OCI-LY1 (cell line): ENCODE results near the gene TTC17.

Source experiments
- H2AFZ ChIP-seq: fragments of 200-600 bp; sonication (generic), shearing (Covaris generic); 2 replicates; pipeline ENCODE4 v1.6.0; 2014; ENCODE audit warnings: antibody characterized with exemption, mild to moderate bottlenecking, low read length
- H3F3A ChIP-seq: fragments of 200-600 bp; sonication (generic), shearing (Covaris generic); 2 replicates; pipeline ENCODE4 v1.6.0; 2014; ENCODE audit warnings: mild to moderate bottlenecking, antibody characterized with exemption, low read length, moderate library complexity; ENCODE audit not compliant: insufficient read depth
- H3K27ac ChIP-seq: fragments of 200-600 bp; sonication (generic); 2 replicates; pipeline ENCODE4 v1.5.1; 2014; ENCODE audit warnings: low read length, mixed run types, mild to moderate bottlenecking, low read depth; ENCODE audit not compliant: poor library complexity, severe bottlenecking
- H3K27me3 ChIP-seq: fragments of 200-600 bp; sonication (generic); 2 replicates; pipeline ENCODE4 v1.6.0; 2014; ENCODE audit warnings: antibody characterized with exemption, mild to moderate bottlenecking, low read length, moderate library complexity; ENCODE audit not compliant: insufficient read depth
- H3K36me3 ChIP-seq: fragments of 200-600 bp; sonication (generic); 2 replicates; pipeline ENCODE4 v1.6.1; 2014; ENCODE audit warnings: mild to moderate bottlenecking, antibody characterized with exemption, low read length, moderate library complexity, mixed read lengths; ENCODE audit not compliant: insufficient read depth
- H3K4me1 ChIP-seq: fragments of 200-600 bp; sonication (generic); 2 replicates; pipeline ENCODE4 v1.5.1; 2014; ENCODE audit warnings: mild to moderate bottlenecking, low read length, moderate library complexity; ENCODE audit not compliant: insufficient read depth, severe bottlenecking
- H3K4me2 ChIP-seq: fragments of 200-600 bp; sonication (generic), shearing (Covaris generic); 2 replicates; pipeline ENCODE4 v1.6.1; 2014; ENCODE audit warnings: low read length
- H3K4me3 ChIP-seq: fragments of 200-600 bp; sonication (generic); 2 replicates; pipeline ENCODE4 v1.5.1; 2014; ENCODE audit warnings: low read length, low read depth, mild to moderate bottlenecking, mixed read lengths; ENCODE audit not compliant: poor library complexity, severe bottlenecking
- H3K79me2 ChIP-seq: fragments of 200-600 bp; shearing (Covaris generic); 2 replicates; pipeline ENCODE4 v1.6.1; 2016; ENCODE audit warnings: mixed run types, low read length, mixed read lengths; ENCODE audit not compliant: insufficient read depth
- H3K9ac ChIP-seq: fragments of 200-600 bp; sonication (generic), shearing (Covaris generic); 2 replicates; pipeline ENCODE4 v1.6.1; 2014; ENCODE audit warnings: mild to moderate bottlenecking, low read length, mixed read lengths
- H3K9me2 ChIP-seq: fragments of 200-600 bp; sonication (generic), shearing (Covaris generic); 2 replicates; pipeline ENCODE4 v1.6.1; 2014; ENCODE audit warnings: low read depth, mild to moderate bottlenecking, low read length, mixed read lengths
- H3K9me3 ChIP-seq: fragments of 200-600 bp; shearing (Covaris generic); 2 replicates; pipeline ENCODE4 v1.6.1; 2014; ENCODE audit warnings: low read length, mixed read lengths
- H4K20me1 ChIP-seq: fragments of 200-600 bp; sonication (generic), shearing (Covaris generic); 2 replicates; pipeline ENCODE4 v1.6.0; 2016; ENCODE audit warnings: mild to moderate bottlenecking, low read length; ENCODE audit not compliant: insufficient read depth
- EZH2 ChIP-seq: fragments of 200-600 bp; sonication (generic), shearing (Covaris generic); IDR thresholded peaks from 2 replicates; pipeline ENCODE4 v1.8.0; 2017; ENCODE audit warnings: borderline replicate concordance, mixed run types, mild to moderate bottlenecking, antibody characterized with exemption, low read length, moderate library complexity, mixed read lengths
- TF ChIP-seq, protein P1 (sequence below): fragments of 200-600 bp; sonication (generic), shearing (Covaris generic); IDR thresholded peaks from 2 replicates; pipeline ENCODE4 v1.5.1; 2017; ENCODE audit warnings: mild to moderate bottlenecking, antibody characterized with exemption, low read length, moderate library complexity, mixed read lengths

Gene TTC17

DNA sequence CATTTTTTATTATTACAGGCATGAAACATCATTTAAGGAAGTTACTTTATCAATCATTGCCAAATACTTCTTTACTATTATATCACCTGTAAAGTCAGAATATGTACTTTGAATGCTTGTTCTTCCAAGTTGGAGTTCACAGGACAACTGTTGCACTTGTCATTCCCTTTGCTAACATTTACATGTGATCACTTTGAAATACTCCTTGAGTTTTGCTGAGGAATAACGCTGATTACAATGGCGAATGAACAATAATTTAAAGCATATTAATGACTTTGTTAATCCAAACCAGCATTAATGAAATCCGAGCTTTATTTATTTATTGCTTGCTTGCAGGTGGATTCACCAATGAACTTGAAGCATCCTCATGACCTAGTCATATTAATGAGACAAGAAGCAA, 20.2 kb downstream of the TTC17 start:
- H3K36me3 ChIP-seq = peaks cover 32% of the 10 kb centered on the region
- H3K27ac ChIP-seq = no peak overlapping the region
- no peaks in the 10 kb centered on the region for H3K27me3 ChIP-seq
- no peaks in the 10 kb centered on the region for H3F3A ChIP-seq
- H2AFZ ChIP-seq = no peak overlapping the region
- H3K9me3 ChIP-seq = no peaks in the 10 kb centered on the region
- no peak for TF ChIP-seq EZH2
- TF ChIP-seq, protein P1, sequence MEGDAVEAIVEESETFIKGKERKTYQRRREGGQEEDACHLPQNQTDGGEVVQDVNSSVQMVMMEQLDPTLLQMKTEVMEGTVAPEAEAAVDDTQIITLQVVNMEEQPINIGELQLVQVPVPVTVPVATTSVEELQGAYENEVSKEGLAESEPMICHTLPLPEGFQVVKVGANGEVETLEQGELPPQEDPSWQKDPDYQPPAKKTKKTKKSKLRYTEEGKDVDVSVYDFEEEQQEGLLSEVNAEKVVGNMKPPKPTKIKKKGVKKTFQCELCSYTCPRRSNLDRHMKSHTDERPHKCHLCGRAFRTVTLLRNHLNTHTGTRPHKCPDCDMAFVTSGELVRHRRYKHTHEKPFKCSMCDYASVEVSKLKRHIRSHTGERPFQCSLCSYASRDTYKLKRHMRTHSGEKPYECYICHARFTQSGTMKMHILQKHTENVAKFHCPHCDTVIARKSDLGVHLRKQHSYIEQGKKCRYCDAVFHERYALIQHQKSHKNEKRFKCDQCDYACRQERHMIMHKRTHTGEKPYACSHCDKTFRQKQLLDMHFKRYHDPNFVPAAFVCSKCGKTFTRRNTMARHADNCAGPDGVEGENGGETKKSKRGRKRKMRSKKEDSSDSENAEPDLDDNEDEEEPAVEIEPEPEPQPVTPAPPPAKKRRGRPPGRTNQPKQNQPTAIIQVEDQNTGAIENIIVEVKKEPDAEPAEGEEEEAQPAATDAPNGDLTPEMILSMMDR = no peak
- H3K4me3 ChIP-seq = no peak overlapping the region
- 0 out of 2 replicates have a peak, but pooled peaks cover 2% of the 10 kb centered on the region for H4K20me1 ChIP-seq
- no peaks in the 10 kb centered on the region for H3K9me2 ChIP-seq
- H3K4me1 ChIP-seq = no peaks in the 10 kb centered on the region
- H3K79me2 ChIP-seq = peaks cover 34% of the 10 kb centered on the region
- H3K9ac ChIP-seq = no peak overlapping the region
- H3K4me2 ChIP-seq = no peak overlapping the region

DNA sequence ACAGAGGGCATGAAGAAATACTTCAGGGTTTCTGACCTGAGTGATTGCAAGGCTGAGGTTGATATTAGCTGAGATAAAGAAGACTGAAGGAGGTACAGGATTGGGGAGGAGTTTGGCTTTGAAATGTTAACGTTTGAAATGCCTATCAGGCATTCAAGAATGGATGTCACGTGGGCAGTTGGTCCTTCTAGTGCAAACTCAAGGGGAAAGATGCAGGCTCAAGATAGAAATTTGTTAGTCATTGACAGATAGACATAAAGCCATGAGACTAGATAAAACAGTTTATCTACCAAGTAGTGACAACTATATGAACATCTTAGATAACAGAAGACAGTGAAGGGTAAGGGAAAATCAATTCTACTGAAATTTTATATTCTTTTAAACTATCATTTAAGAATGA, 23.1 kb downstream of the TTC17 start:
- Histone ChIP-seq H3K79me2 (peaks cover 15% of the 10 kb centered on the region; the same call in 1 of the 2 replicates), H4K20me1 (no peaks in the 10 kb centered on the region), H3F3A (no peaks in the 10 kb centered on the region), H3K27ac (no peak overlapping the region), H3K9ac (no peak overlapping the region), H3K36me3 (peaks cover 45% of the 10 kb centered on the region), H3K4me2 (no peak overlapping the region), H3K9me3 (no peaks in the 10 kb centered on the region), H3K27me3 (no peaks in the 10 kb centered on the region), H3K4me3 (no peak overlapping the region), H3K9me2 (no peaks in the 10 kb centered on the region), H3K4me1 (no peaks in the 10 kb centered on the region), H2AFZ (no peak overlapping the region)
- TF ChIP-seq, protein P1 = no peak
- TF ChIP-seq EZH2 = no peak

DNA sequence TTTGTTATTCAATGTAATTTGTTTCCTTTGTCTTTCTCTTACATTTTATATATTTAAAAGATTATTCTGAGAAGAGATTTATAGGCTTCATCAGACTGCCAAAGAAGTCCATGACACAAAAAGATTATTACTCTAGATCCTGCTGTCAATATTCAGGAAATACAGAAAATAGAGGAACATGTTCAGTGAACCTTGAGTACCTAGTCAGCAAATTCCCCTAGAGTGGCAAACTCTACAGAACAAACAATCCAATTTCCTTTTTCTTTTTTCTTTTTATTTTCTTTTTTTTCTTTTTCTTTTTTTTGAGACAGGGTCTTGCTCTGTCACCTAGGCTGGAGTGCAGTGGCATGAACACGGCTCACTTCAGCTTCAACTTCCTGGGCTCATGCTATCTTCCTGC, 23.9 kb downstream of the TTC17 start:
- no peaks in the 10 kb centered on the region for H3K9me3 ChIP-seq
- H3K27me3 ChIP-seq = no peaks in the 10 kb centered on the region
- H4K20me1 ChIP-seq = no peaks in the 10 kb centered on the region
- no peak for TF ChIP-seq EZH2
- TF ChIP-seq, protein P1 = no peak
- peaks cover 52% of the 10 kb centered on the region for H3K36me3 ChIP-seq
- H3K27ac ChIP-seq = no peak overlapping the region
- H3K9ac ChIP-seq = no peak overlapping the region
- H2AFZ ChIP-seq = no peak overlapping the region
- no peak overlapping the region for H3K4me3 ChIP-seq
- no peaks in the 10 kb centered on the region for H3F3A ChIP-seq
- no peak overlapping the region for H3K4me2 ChIP-seq
- H3K9me2 ChIP-seq = no peaks in the 10 kb centered on the region
- H3K4me1 ChIP-seq = no peaks in the 10 kb centered on the region
- peaks cover 10% of the 10 kb centered on the region; the same call in 1 of the 2 replicates for H3K79me2 ChIP-seq
